ENCODE results near the gene MR1.

Gene MR1

DNA sequence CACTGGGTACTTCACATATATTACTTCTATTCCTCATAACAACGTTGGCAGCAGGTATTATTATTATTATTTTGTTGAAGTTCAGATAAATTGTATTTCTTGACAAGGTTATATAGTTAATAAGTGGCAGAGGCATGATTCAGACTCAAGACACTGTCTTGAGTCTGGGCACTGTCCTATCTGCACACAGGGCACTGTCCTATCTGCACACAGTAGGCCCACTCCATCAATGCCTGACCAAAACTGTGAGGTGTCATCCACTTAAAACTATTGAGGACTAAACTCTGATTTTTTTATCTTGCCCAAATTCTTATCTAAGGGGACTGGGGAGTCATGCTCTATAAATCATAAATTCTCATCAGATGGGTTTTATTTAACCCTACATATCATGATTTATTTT is 30.9 kb downstream of the MR1 start:
- Histone ChIP-seq H3K36me3 (ENCODE audit: control insufficient read depth, insufficient read depth, low read length) (no peaks in the 10 kb centered on the region), H3K4me1 (ENCODE audit: control insufficient read depth, insufficient read depth, low read length) (peaks cover 10% of the 10 kb centered on the region; the same call in 1 of the 2 replicates), H3K9me3 (ENCODE audit: control insufficient read depth, insufficient read depth, low read depth, low read length) (peaks cover 4% of the 10 kb centered on the region; the same call in 1 of the 2 replicates), H3K9ac (ENCODE audit: low read length) (no peak overlapping the region), H3K4me3 (ENCODE audit: low read depth, low read length) (no peak overlapping the region), H3K27me3 (ENCODE audit: control insufficient read depth, insufficient read depth, low read length) (no peaks in the 10 kb centered on the region), H3K27ac (ENCODE audit: low read depth, low read length) (no peak overlapping the region)

DNA sequence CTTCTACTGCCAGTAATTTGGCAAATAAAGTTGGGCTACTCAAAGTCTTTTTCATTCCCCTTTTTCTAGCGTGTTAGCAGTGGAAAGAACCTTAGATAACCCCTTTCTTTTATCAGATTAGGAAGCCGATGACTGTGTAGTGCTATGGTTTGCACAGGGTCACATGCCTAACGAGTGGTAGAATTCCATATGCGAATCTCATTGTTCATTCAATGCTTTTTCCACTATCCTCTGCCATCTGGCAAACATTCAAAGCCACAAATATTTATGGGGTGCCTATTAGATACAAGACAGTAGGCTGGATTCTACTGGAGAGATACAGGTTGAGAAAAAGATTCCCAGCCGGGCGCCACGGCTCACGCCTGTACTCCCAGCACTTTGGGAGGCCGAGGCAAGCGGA is 39.9 kb downstream of the MR1 start:
- Histone ChIP-seq H3K27me3 (ENCODE audit: control insufficient read depth, insufficient read depth, low read length) (no peaks in the 10 kb centered on the region), H3K36me3 (ENCODE audit: control insufficient read depth, insufficient read depth, low read length) (no peaks in the 10 kb centered on the region), H3K4me1 (ENCODE audit: control insufficient read depth, insufficient read depth, low read length) (peaks cover 20% of the 10 kb centered on the region), H3K9ac (ENCODE audit: low read length) (no peak overlapping the region), H3K27ac (ENCODE audit: low read depth, low read length) (no peak overlapping the region), H3K9me3 (ENCODE audit: control insufficient read depth, insufficient read depth, low read depth, low read length) (no peaks in the 10 kb centered on the region), H3K4me3 (ENCODE audit: low read depth, low read length) (no peak overlapping the region)

DNA sequence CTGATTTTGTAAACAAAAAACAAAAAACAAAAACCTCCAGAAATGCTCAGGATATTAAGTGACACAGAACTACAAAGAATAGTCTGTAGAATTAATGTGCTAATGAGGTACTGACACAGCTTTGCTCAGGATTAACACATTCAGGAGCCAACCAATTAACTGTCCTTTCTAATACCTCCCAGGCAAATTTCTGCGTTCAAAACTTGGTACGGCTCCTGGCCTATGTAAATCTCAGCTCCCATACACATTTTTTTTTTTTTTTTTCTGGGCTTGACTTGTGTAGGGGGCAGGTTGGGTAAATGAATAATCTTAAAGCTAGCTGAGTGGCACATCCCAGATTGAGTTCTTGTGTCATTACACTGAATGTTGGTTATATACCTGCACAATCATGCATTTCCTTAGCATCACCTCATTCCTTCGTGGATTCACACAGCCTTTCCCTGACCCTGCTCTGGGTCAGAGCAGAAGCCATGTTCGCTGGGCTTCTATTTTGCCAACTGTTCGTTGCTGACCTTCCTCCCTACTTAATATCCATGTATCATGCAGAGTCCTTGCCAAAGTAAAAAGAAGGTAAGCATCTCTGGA is 42.1 kb downstream of the MR1 start:
- H3K27ac ChIP-seq (ENCODE audit: low read depth, low read length) = no peak overlapping the region

DNA sequence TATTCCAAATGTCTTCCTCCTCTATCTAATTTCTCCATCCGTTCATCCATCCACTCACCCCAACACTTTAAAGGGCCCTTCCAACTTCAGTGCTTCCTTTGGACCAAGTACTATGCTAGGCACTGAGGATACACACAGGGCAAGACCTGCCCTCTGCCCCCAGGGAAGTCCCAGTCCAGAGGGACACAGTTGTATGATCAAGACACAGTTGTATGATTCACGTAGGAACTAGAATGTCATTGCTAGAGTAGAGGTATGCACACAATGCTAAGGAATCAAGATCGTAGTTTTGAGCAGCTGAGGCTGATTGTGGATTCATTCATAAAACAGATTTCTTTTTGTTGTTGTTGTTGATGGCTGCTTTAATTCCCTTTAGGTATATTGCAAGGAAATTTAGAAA is 43.1 kb downstream of the MR1 start:
- Histone ChIP-seq H3K27me3 (ENCODE audit: control insufficient read depth, insufficient read depth, low read length) (no peaks in the 10 kb centered on the region), H3K4me3 (ENCODE audit: low read depth, low read length) (no peak overlapping the region), H3K36me3 (ENCODE audit: control insufficient read depth, insufficient read depth, low read length) (no peaks in the 10 kb centered on the region), H3K9ac (ENCODE audit: low read length) (no peak overlapping the region), H3K27ac (ENCODE audit: low read depth, low read length) (no peak overlapping the region), H3K9me3 (ENCODE audit: control insufficient read depth, insufficient read depth, low read depth, low read length) (no peaks in the 10 kb centered on the region), H3K4me1 (ENCODE audit: control insufficient read depth, insufficient read depth, low read length) (peaks cover 20% of the 10 kb centered on the region)

More for the DNA sequence above, 42.1 kb downstream of the MR1 start:
- Histone ChIP-seq H3K4me3 (ENCODE audit: low read depth, low read length) (no peak overlapping the region), H3K27me3 (ENCODE audit: control insufficient read depth, insufficient read depth, low read length) (no peaks in the 10 kb centered on the region), H3K9ac (ENCODE audit: low read length) (no peak overlapping the region), H3K4me1 (ENCODE audit: control insufficient read depth, insufficient read depth, low read length) (peaks cover 20% of the 10 kb centered on the region), H3K36me3 (ENCODE audit: control insufficient read depth, insufficient read depth, low read length) (no peaks in the 10 kb centered on the region), H3K9me3 (ENCODE audit: control insufficient read depth, insufficient read depth, low read depth, low read length) (no peaks in the 10 kb centered on the region)

DNA sequence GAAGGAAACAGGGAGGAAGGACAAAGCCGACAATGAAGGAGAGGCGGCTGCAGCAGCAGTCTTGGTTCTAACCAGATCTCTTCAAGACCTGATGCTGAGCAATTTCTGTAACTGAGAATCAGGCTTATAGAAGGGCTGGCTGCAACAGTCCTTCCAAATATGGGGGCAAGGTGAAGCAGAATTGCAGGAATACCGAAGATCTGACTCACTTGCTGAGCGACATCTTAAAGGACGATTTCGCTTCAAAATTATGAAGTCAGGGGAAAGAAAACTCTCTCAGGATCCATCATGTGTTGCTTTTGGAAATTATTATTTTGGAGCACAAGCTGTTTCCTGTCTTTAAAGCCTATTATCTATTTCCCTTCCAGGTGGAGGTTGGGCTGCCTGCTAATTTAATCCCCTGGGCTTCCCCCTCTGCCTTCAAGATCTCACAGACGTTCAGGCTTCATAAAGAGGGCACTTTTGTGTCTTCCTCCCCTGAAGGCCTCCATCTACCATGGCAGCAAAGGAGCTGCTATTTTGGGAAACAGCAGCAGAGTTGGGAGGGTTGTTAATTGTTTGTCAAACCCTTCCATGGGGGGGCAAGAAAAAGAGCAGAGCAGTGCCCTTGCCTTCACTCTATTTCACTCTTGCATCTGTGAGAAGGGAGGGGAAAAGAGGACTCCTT is 43.9 kb downstream of the MR1 start:
- Histone ChIP-seq H3K9ac (ENCODE audit: low read length) (peak overlapping the region; percentile 56), H3K9me3 (ENCODE audit: control insufficient read depth, insufficient read depth, low read depth, low read length) (no peaks in the 10 kb centered on the region)

DNA sequence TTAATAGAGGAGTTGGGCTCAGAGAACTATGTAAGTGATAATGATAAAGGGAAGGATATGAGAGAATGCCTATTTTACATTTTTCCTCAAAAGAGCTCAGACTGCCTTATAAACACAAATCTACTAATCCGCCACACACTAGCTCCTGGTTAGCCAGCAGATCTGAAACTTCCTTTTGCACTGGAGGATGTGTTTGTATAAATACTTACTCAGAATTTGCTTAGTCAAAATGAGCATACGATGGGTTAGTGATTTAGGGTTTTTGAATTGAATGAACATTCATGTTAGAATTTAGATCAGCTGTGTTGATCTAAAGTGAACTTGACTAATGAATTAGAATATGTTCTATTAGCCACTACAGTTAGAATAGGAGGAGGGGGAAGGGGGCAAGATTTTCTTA is 45.6 kb downstream of the MR1 start:
- peaks cover 21% of the 10 kb centered on the region for H3K4me1 ChIP-seq (ENCODE audit: control insufficient read depth, insufficient read depth, low read length)
- no peaks in the 10 kb centered on the region for H3K27me3 ChIP-seq (ENCODE audit: control insufficient read depth, insufficient read depth, low read length)

More for the DNA sequence above, 43.9 kb downstream of the MR1 start:
- H3K4me1 ChIP-seq (ENCODE audit: control insufficient read depth, insufficient read depth, low read length) = peaks cover 20% of the 10 kb centered on the region
- no peaks in the 10 kb centered on the region for H3K27me3 ChIP-seq (ENCODE audit: control insufficient read depth, insufficient read depth, low read length)
- peak overlapping the region; percentile 43; the same call in 1 of the 2 replicates for H3K27ac ChIP-seq (ENCODE audit: low read depth, low read length)
- no peaks in the 10 kb centered on the region for H3K36me3 ChIP-seq (ENCODE audit: control insufficient read depth, insufficient read depth, low read length)
- no peak overlapping the region for H3K4me3 ChIP-seq (ENCODE audit: low read depth, low read length)

DNA sequence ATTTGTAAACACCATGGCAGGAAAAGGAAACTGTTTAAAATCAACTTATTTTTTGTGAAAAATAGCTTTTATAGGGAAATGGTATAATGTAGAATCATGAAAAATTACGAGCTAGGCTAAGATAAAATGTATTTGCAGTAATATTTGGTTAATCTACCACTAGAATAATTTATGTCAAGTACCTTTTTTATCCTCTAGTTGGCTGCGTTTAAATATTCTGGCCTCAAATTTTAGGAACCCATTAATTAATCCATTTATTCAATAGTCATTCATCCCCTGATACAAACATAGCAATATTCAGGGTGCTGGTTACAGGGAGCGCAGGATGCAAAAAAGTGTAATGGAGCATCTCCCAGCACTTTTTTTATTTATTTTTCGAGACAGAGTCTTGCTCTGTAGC is 46.1 kb downstream of the MR1 start:
- no peaks in the 10 kb centered on the region for H3K27me3 ChIP-seq (ENCODE audit: control insufficient read depth, insufficient read depth, low read length)
- H3K36me3 ChIP-seq (ENCODE audit: control insufficient read depth, insufficient read depth, low read length) = no peaks in the 10 kb centered on the region
- H3K27ac ChIP-seq (ENCODE audit: low read depth, low read length) = no peak overlapping the region
- no peak overlapping the region for H3K9ac ChIP-seq (ENCODE audit: low read length)
- H3K9me3 ChIP-seq (ENCODE audit: control insufficient read depth, insufficient read depth, low read depth, low read length) = no peaks in the 10 kb centered on the region
- H3K4me1 ChIP-seq (ENCODE audit: control insufficient read depth, insufficient read depth, low read length) = peaks cover 22% of the 10 kb centered on the region
- H3K4me3 ChIP-seq (ENCODE audit: low read depth, low read length) = no peak overlapping the region

More for the DNA sequence above, 45.6 kb downstream of the MR1 start:
- H3K9ac ChIP-seq (ENCODE audit: low read length) = no peak overlapping the region
- H3K36me3 ChIP-seq (ENCODE audit: control insufficient read depth, insufficient read depth, low read length) = no peaks in the 10 kb centered on the region
- no peak overlapping the region for H3K27ac ChIP-seq (ENCODE audit: low read depth, low read length)
- no peaks in the 10 kb centered on the region for H3K9me3 ChIP-seq (ENCODE audit: control insufficient read depth, insufficient read depth, low read depth, low read length)
- no peak overlapping the region for H3K4me3 ChIP-seq (ENCODE audit: low read depth, low read length)

DNA sequence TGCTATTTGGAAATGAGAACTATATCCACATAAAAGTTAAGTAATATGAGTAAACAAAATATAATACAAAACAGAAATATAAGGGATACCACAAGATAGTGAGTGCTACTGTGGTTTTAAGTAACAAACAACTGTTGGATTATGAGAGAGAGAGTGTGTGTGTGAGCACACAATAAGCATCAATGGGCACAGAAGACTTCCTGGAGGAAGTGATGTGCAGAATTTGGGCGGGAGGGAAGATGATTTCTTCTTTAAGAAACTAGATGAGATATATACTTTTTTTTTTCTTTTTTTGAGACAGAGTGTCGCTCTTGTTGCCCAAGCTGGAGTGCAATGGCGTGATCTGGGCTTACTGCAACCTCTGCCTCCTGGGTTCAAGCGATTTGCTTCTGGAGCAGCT is 46.8 kb downstream of the MR1 start:
- Histone ChIP-seq H3K9ac (ENCODE audit: low read length) (no peak overlapping the region), H3K36me3 (ENCODE audit: control insufficient read depth, insufficient read depth, low read length) (no peaks in the 10 kb centered on the region), H3K4me1 (ENCODE audit: control insufficient read depth, insufficient read depth, low read length) (peaks cover 22% of the 10 kb centered on the region), H3K27ac (ENCODE audit: low read depth, low read length) (no peak overlapping the region), H3K27me3 (ENCODE audit: control insufficient read depth, insufficient read depth, low read length) (no peaks in the 10 kb centered on the region), H3K9me3 (ENCODE audit: control insufficient read depth, insufficient read depth, low read depth, low read length) (no peaks in the 10 kb centered on the region), H3K4me3 (ENCODE audit: low read depth, low read length) (no peak overlapping the region)

DNA sequence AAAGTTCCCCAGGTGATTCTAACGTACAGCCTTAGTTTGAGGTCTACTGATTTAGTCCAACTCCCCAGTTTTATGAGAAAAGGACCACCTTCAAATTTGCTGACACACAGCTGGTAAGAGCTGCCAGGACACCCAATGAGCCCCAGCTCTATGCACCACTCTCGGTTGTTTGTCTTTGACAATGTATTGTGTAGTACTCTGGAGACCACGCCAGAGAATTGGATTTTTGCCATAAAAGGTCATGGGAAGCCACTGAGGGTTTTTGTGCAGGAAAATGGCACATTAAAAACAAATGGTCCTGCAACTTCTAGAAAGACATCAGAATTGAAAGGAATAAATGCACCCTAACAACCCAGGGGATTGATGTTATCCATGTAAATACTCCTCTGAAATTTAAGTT is 47.6 kb downstream of the MR1 start:
- Histone ChIP-seq H3K27me3 (ENCODE audit: control insufficient read depth, insufficient read depth, low read length) (peaks cover 5% of the 10 kb centered on the region; the same call in 1 of the 2 replicates), H3K36me3 (ENCODE audit: control insufficient read depth, insufficient read depth, low read length) (no peaks in the 10 kb centered on the region), H3K27ac (ENCODE audit: low read depth, low read length) (no peak overlapping the region), H3K9me3 (ENCODE audit: control insufficient read depth, insufficient read depth, low read depth, low read length) (no peaks in the 10 kb centered on the region), H3K4me1 (ENCODE audit: control insufficient read depth, insufficient read depth, low read length) (peaks cover 14% of the 10 kb centered on the region), H3K9ac (ENCODE audit: low read length) (no peak overlapping the region), H3K4me3 (ENCODE audit: low read depth, low read length) (no peak overlapping the region)

DNA sequence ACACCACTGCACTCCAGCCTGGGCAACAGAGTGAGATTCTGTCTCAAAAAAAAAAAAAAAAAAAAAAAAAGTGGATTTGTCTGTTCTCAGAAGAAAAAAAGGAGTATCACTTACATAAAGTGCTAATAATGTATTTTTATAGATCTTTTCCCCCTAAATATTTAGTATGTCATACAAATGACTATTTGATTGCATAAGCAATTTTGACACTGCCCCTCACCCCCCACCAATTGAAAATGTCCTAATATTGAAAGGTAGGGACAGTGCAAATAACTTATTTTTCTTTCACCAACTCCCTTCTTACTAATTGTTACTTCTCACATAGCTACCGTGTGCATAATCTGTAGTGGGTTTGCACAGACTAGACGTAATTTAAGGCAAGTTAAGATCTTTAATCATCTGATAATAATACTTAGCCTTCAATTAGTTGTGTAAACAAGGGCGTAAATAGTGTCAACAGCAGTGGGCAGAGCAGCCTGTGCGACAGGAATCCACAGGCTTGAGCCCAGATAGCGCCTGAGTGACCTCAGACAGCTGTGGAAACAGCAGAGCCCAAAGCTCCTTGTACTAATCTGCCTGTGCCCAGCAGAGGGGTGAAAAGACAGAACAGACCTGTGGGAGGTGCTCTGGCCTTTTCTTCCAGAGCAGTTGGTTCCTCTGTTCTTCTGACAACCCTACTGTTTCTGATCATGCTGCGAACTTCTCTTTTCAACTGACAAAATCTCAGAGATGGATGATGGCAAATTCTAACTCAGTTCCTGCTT is 50.2 kb downstream of the MR1 start:
- peaks cover 6% of the 10 kb centered on the region; the same call in 1 of the 2 replicates for H3K4me1 ChIP-seq (ENCODE audit: control insufficient read depth, insufficient read depth, low read length)
- H3K9ac ChIP-seq (ENCODE audit: low read length) = no peak overlapping the region
- H3K27me3 ChIP-seq (ENCODE audit: control insufficient read depth, insufficient read depth, low read length) = peaks cover 20% of the 10 kb centered on the region
- H3K9me3 ChIP-seq (ENCODE audit: control insufficient read depth, insufficient read depth, low read depth, low read length) = no peaks in the 10 kb centered on the region
- H3K4me3 ChIP-seq (ENCODE audit: low read depth, low read length) = no peak overlapping the region
- no peak overlapping the region for H3K27ac ChIP-seq (ENCODE audit: low read depth, low read length)
- H3K36me3 ChIP-seq (ENCODE audit: control insufficient read depth, insufficient read depth, low read length) = no peaks in the 10 kb centered on the region

DNA sequence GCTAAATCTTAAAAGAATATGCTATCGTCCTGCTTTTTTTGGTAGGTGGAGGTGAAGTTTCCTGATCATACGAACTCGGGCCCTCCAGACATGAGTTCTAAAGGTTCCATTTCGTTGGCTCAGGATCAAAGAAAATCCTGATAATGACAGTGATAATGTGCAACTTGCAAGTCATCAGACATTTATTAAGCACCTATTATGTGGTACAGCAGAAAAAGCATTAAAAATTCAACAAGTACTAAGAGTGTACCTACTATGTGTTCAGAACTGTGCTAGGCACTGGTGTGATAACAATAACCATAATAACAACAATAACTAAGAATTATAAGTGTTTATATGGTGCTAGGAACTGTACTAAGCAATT is 50.8 kb downstream of the MR1 start:
- H3K27me3 ChIP-seq (ENCODE audit: control insufficient read depth, insufficient read depth, low read length) = peaks cover 21% of the 10 kb centered on the region
- H3K4me1 ChIP-seq (ENCODE audit: control insufficient read depth, insufficient read depth, low read length) = peaks cover 6% of the 10 kb centered on the region; the same call in 1 of the 2 replicates
- H3K9me3 ChIP-seq (ENCODE audit: control insufficient read depth, insufficient read depth, low read depth, low read length) = no peaks in the 10 kb centered on the region
- no peak overlapping the region for H3K27ac ChIP-seq (ENCODE audit: low read depth, low read length)
- H3K9ac ChIP-seq (ENCODE audit: low read length) = no peak overlapping the region
- no peaks in the 10 kb centered on the region for H3K36me3 ChIP-seq (ENCODE audit: control insufficient read depth, insufficient read depth, low read length)
- no peak overlapping the region for H3K4me3 ChIP-seq (ENCODE audit: low read depth, low read length)

All from HUES6 (cell line).